Raji (cell line): ENCODE measurements around the gene RHO.

ENCODE experiments used
- POLR2A ChIP-seq: IDR thresholded peaks from 2 replicates; pipeline ENCODE4 v1.6.1; 2011; ENCODE audit warnings: low read depth, low read length, control low read depth; ENCODE audit not compliant: insufficient read depth

The RHO gene

DNA sequence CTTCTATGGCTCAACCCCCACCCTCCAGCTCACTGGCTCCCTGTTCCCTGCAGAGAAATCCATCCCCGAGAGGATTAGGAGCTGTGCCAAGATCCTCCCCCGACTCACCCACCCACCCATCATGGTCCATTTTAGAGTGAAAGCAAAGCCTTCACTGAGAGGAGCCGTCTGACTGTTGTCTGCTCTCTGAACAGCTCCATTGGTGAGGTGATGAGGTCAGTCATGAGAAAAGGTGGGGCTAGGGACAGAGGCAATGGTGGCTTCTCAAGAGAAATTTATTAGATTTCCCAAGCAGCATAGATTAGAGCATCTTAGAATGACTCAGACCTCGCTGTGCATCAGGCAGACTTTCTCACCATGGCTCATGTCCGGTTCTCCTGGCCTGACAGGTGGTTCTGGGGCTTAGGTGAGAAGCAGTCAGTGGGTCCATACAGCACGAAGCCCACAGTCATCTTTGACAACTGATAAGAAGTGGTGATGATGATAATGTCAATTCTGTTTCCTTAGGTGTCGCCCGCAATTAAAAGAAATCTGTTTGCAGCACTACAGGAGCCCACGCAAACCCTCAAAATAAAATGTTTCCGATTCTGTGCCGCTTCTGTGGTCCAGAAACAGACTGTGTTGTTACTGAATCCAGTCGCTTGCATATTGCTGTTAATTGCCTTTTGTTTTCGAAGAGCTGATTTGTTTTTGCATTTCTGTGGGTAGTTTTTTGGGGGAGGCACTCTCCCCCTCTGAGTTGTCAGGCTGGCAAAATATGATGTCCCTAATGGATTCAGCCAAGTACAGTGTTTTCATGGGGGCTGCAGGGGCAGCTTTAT is 24.8 kb upstream of the RHO start:
- TF ChIP-seq POLR2A = no peak

DNA sequence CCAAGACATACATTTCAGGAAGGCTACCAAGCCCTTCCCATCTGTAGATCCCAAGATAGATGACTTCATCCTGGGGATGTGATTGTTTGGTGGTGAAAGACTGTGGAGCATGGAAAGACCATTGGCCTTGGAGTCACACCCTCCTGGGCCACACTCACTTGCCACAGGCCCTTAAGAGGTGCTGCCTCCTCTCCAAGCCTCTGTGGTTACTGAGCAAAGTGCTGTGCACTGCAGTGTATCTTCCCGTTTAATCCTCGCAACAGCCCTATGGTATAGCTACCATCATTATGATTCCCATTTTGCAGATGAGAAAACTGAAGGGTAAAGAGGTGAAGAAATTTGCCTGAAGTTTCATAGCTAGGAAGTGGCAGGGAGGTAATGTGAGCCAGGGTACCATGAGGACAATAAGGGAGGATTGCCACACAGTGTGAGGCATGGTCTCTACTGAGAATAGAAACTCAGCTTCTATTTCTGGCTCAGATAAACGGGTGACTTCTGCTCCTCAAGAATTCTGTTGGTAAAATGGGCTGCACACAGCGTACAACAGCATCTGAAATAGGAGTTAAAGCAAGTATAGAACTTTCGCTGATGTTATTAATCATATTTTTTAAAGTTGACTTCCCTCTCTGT is 23.9 kb upstream of the RHO start:
- TF ChIP-seq POLR2A = no peak

DNA sequence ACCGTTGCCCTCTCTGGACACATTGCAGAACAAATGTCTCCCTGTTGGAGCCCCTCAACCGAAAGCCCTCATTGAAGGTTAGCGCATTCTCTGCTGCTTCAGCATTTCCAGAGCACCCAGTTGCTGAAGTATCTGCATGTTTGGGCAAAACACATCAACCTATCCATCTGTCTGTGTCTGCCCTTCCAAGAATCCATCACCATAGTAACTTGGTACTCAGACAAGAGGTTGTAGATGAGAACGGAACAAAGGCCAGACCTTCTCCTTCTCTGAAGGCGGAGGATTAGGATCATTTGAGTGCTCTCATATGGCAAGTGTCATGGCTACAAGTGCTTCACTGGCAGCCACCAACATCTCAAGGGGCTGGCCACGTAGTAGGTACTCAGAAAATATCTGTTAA is 23.1 kb upstream of the RHO start:
- no peak for TF ChIP-seq POLR2A

DNA sequence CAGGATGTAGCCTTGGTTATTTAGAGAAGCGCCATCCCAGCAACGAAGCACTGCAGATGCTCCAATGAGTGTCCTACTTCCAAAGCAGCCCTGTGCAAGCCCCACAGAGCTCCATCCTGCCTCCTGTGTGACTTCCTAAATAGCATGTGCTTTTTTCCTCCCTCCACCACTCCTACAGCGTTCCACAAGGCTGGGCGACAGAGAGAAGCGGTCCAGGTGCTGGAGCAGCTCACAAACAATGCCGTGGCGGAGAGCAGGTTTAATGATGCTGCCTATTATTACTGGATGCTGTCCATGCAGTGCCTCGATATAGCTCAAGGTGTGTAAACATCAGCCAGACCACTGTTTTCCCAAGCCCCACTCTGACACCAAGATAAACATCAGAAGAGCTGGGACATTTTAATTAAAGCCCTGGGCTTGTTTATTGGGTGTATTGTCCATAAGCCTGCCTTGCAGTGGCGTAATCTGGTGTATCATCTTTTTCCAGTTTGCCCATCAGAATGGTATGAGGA is 22.2 kb upstream of the RHO start:
- no peak for TF ChIP-seq POLR2A

DNA sequence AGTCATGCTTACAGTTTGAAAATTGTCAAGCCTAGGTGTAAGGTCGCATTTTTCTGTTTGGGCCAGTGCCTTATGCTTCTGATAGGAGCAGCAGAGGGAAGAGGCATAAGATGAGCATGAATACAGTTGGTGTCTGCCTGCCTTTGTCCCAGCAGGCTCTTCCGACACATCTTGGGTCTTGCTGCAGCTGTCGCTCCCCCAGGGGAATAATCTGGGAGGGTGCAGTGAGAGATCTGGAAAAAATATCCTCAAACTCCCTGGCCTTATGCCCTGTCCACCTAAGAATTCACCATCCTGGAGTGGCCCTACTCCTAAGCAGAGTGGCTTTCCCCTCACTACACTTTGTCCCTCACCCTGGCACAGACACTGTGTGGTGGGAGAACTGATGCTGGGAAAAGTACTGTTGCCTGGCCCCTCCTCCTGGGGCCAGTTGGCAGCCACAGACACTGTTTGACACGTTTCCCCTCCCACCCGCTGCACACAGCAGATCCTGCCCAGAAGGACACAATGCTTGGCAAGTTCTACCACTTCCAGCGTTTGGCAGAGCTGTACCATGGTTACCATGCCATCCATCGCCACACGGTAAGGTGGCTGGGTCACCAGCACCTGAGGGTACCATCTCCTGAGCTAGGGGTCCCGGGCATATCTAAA is 21.1 kb upstream of the RHO start:
- no peak for TF ChIP-seq POLR2A

DNA sequence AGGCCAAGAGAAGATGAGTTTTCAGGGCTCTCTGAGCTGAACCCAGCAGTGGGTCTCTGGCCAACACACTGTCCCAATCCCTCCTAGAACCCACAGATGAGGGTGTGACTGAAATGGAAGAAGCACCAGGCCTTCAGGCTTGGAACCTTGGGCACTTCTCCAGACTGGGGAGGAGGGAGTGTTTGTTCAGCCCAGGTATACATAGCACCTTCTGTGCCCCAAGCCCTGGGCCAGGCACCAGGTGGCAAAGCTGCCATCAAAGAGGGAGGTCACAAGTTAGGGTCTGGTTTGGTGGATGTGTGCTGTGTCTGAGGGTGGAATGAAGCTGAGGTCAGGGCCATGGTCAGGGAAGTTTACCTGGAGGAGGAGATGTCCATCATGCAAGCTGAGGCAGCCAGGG is 15.8 kb upstream of the RHO start:
- no peak for TF ChIP-seq POLR2A

DNA sequence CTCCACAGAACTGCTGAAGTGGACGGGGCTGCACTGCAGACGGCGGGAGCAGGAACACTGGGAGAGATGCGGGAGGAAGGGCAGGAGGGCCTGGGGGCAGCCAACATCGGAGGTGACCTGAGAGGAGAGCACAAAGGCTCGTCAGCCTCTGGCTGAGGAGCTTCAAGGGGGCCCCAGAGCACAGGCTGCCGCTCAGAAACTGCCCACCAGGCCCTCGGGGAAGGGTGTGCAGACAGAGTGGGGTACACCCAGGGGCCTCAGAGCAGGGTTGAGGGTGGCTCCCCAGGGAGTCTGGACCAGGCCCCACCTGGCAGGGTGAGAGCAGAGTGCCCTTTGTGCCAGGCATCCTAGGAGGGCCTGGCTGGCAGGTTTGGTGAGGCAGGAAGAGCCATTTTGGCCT is 14.7 kb upstream of the RHO start:
- TF ChIP-seq POLR2A = no peak

DNA sequence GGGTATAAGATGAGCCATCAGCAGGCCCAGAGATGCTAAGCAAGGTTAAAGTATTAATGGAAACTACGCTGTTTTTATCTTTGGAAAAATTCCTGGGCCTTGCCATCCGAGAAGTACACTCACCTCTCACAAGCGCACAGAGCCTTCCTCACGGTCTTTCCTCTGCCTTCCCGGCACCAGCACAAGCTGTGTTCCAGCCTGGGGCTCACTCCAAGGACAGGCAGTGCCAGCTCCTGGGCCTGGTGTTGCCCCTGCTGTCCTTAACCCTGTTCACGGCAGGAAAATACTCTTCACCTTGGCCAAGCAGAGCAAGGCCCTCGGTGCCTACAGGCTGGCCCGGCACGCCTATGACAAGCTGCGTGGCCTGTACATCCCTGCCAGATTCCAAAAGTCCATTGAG is 14.3 kb upstream of the RHO start:
- TF ChIP-seq POLR2A = no peak

DNA sequence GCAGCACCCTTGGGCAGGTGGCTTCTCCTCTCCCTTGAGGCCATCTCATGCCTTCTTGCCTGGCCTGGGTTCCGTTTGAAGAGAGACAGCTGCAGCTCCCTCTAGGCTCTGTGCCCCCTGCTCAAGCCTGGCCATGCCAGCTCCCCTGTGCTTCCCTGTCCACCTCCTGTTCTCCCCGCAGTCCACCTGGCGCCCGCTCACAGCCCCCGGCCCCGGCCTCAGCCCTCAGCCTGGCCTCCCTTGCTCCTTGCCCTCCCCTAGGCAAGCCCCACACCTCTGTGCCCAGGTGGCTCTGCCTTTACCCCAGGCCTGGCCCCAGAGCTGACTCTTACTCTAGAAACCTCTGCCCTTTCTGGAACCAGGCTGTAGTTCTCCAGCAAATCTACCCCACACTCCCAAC is 13.9 kb upstream of the RHO start:
- TF ChIP-seq POLR2A = no peak

DNA sequence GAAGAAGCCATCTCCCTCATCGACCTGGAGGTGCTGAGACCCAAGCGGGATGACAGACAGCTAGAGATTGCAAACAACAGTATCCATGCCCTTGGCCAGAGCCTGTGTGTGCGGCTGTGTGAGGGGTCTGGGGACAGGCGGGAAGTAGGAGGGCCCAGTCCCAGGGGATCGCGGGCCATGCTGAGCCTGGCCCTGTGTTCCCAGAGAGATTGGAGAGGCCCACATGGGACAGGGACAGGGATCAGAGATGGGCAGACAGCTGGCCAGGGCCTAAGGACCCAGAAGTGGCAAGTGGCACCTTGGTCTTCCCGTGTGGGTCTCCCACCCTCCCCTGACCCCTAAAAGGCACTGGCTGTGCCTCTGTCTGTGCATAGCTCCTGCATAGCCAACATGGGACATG is 10.9 kb upstream of the RHO start:
- TF ChIP-seq POLR2A = no peak

DNA sequence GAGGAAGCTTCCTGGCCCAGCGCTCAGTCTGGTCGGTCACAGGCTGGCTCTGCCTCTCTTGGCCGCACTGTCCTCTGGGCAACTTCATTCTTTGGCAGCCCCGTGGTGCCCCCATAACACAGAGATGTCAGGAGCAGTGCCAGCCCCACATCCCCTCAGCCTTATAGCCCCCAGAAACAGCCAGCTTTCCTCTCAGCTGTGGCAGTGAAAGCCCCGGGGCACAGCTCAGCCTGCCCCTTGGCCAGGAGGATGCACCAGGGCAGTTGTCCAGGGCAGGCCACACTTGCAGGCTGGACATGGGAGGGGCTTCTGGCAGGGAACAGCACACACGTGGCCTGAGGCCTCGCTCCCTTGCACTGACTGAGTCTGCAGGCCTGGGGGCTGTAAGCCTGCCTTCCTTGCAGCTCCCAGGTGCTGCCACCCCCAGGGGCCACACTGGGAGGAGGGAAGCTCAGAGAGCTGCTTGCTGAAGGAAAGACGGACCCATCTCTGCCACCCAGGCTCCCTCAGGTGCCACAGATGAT is 10.3 kb upstream of the RHO start:
- no peak for TF ChIP-seq POLR2A

DNA sequence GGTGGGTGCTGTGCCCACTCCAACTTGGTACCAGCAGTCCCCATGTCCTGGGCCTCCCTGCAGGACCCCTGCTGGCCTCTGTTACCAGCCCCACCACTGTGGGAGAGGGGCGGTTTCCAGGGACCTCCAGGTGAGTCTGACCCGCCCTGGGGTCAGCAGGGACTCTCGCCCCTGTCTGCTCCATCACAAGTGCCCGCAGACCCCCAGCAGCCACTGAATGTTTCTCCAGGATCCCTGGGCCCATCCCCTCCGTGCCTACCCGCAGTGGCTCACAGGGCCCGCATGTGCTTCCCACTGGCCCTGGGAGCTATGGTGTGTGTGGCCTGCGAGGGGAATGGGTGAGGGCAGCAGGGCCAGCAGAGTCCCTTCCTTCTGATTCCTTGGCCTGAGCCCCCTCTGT is 9.9 kb upstream of the RHO start:
- no peak for TF ChIP-seq POLR2A

DNA sequence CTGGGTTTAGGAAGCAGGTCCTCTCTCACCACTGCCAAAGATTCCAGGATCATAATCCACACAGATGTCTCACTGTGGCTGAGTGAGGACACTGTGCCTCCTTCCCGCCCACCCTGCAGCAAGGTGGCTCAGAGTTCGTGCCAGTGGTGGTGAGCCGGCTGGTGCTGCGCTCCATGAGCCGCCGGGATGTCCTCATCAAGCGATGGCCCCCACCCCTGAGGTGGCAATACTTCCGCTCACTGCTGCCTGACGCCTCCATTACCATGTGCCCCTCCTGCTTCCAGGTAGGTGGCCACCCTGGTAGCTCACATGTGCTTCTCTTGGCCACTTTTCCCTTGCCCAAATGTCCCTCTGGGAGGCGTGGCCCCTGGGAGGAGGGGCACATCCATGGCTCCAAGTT is 9.0 kb upstream of the RHO start:
- TF ChIP-seq POLR2A = no peak

DNA sequence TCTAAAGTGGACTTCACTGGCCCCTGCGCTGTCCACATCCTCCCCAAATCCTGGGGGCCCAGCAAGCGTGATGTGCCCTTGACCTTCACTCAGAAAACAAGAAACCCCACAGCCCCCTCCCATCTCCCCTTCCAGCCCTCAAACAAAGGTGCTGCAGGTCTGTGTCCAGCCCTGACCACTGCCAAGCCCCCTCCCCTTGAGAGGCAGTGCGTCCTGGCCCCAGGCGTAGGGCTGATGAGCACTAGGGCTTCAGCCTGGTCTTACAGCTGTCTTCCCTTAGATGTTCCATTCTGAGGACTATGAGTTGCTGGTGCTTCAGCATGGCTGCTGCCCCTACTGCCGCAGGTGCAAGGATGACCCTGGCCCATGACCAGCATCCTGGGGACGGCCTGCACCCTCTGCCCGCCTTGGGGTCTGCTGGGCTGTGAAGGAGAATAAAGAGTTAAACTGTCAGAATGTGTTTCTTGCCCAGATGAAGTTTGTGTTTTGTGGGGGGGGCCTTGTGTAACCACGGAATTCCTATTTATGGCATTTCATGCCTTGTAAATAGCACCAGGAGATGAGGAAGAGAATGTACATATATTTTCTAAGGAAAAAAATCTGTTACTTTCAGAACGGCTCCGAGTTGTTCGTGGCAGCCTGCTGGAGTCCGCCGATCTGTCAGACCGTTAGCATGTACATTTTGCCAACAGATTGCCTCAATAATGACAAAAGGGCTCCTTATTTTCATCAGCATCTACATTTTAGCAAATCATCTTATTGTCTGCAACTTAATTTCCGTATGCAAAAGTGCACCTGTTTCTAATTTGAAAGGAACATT is 8.3 kb upstream of the RHO start:
- no peak for TF ChIP-seq POLR2A

DNA sequence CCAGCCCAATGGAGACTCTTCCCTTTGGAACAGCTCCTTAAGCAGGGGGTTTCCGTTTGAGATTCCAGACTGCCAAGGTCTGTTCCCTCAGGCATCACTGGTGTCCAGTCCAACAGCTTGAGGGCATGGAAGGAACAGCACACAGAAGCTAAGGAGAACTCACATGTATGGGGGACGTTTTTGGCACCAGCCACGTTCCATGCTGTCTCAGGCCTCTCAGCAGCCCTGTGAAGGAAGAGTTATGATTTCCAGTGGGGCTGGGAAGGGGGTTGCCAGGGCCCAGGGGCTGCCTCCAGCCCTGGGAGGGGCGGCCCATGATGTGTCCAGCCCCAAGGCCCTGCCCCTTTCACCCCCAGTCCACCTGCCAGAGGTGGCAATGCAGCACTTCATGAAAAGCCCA is 7.5 kb upstream of the RHO start:
- no peak for TF ChIP-seq POLR2A
